Caco-2 (cell line): ENCODE results near the gene MIA3. TPM values are rescaled to one million over a fixed set of nuclear protein-coding genes. Genes with fewer than 3 reads are reported as not detected.

Experiments used
- BruUV-seq: library from RNA; stranded (reverse); fragments of 400-500 nt; replicated peaks from 2 replicates; lab custom pipeline; 2021; lab: Mats Ljungman, UMichigan
- CTCF ChIA-PET: fragments of 300-600 bp; sonication (Branson Sonifier 250); formaldehyde crosslinking; loops from one replicate; lab custom pipeline; 2022; ENCODE audit warnings: antibody characterized with exemption; lab: Charles Lee
- POLR2A ChIA-PET: fragments of 300-600 bp; sonication (Branson Sonifier 250); formaldehyde crosslinking; loops from one replicate; lab custom pipeline; 2022; ENCODE audit warnings: antibody characterized with exemption; lab: Charles Lee
- DNase-seq, 2 experiments: peaks; one replicate each; pipeline versions ENCODE4 v3.0.0 to v3.0.0-alpha.2; 2020 to 2022
- H3K27me3 ChIP-seq: replicated peaks from 2 replicates; pipeline ENCODE4 v1.6.0; 2011; ENCODE audit warnings: low read length; ENCODE audit not compliant: control insufficient read depth, insufficient read depth
- H3K36me3 ChIP-seq: 2 replicates; pipeline ENCODE4 v1.5.1; 2011; ENCODE audit warnings: low read length; ENCODE audit not compliant: control insufficient read depth, insufficient read depth
- H3K4me1 ChIP-seq: fragments of 250-450 bp; sonication (Bioruptor Pico); 2 replicates; pipeline ENCODE4 v1.5.1; 2020; ENCODE audit warnings: mild to moderate bottlenecking
- H3K4me3 ChIP-seq: 2 replicates; pipeline ENCODE4 v1.5.1; 2011; ENCODE audit warnings: low read depth, mild to moderate bottlenecking, control low read depth, low read length
- H3K9me3 ChIP-seq: fragments of 250-450 bp; sonication (Bioruptor Pico); 2 replicates; pipeline ENCODE4 v1.5.1; 2020; ENCODE audit warnings: mild to moderate bottlenecking, moderate library complexity
- H3K27ac Mint-ChIP-seq: one replicate; pipeline ENCODE4 v1.8.0; 2022; ENCODE audit warnings: mixed read lengths; ENCODE audit not compliant: unreplicated experiment
- H3K27me3 Mint-ChIP-seq: one replicate; pipeline ENCODE4 v1.8.0; 2022; ENCODE audit warnings: mixed read lengths; ENCODE audit not compliant: insufficient read depth, unreplicated experiment
- H3K36me3 Mint-ChIP-seq: one replicate; pipeline ENCODE4 v1.8.0; 2022; ENCODE audit warnings: mild to moderate bottlenecking, mixed read lengths; ENCODE audit not compliant: insufficient read depth, unreplicated experiment
- H3K4me1 Mint-ChIP-seq: one replicate; pipeline ENCODE4 v1.8.0; 2022; ENCODE audit warnings: low read depth, mixed read lengths; ENCODE audit not compliant: unreplicated experiment
- H3K4me3 Mint-ChIP-seq: one replicate; pipeline ENCODE4 v1.8.0; 2022; ENCODE audit warnings: mild to moderate bottlenecking, moderate library complexity, mixed read lengths; ENCODE audit not compliant: unreplicated experiment
- H3K9me3 Mint-ChIP-seq: one replicate; pipeline ENCODE4 v1.8.0; 2022; ENCODE audit warnings: mixed read lengths; ENCODE audit not compliant: unreplicated experiment
- intact Hi-C: fragments of 100-400 bp; cut with micrococcal nuclease; formaldehyde crosslinking; loops from one replicate; pipeline ENCODE4 v1.10.0; 2022; ENCODE audit not compliant: unreplicated experiment
- total RNA-seq: library from RNA; stranded (reverse); gene quantifications from 2 replicates; pipeline ENCODE4 v1.2.3, GENCODE V29; 2022
- TF ChIP-seq, protein P1 (sequence below), 2 experiments: fragments of 200-600 bp in 1 of 2; IDR thresholded peaks; 1 replicate in 1 of 2; 2 replicates in 1 of 2; pipeline versions ENCODE4 v1.5.1 to v1.8.0; 2011 to 2022; ENCODE audit warnings: antibody characterized with exemption in 1 of 2, control low read depth in 1 of 2, inconsistent platforms in 1 of 2, low read depth in 1 of 2, low read length in 1 of 2, mild to moderate bottlenecking in 1 of 2, moderate library complexity in 1 of 2; ENCODE audit not compliant: insufficient read depth in 1 of 2, severe bottlenecking in 1 of 2, unreplicated experiment in 1 of 2

The MIA3 gene
- total RNA-seq, 1 experiment from 2014 or later, result 56.0 TPM

DNA sequence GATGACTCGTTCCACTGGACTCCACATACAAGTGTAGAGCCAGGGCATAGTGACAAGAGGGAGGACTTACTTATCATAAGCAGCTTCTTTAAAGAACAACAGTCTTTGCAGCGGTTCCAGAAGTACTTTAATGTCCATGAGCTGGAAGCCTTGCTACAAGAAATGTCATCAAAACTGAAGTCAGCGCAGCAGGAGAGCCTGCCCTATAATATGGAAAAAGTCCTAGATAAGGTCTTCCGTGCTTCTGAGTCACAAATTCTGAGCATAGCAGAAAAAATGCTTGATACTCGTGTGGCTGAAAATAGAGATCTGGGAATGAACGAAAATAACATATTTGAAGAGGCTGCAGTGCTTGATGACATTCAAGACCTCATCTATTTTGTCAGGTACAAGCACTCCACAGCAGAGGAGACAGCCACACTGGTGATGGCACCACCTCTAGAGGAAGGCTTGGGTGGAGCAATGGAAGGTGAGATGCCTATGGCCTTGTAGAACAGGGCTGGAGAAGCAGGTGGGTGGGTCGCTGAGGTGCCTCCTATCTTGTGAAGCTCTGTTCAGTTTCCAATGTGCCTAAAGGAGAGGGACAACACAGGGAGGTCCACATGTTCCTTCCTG, 12.1 kb downstream of the MIA3 start:
- Mint-ChIP-seq H3K27ac (no peak overlapping the region), H3K4me1 (no peaks in the 10 kb centered on the region), H3K4me3 (no peak overlapping the region), H3K9me3 (no peaks in the 10 kb centered on the region), H3K36me3 (peaks cover 20% of the 10 kb centered on the region), H3K27me3 (no peaks in the 10 kb centered on the region)
- no TSS peak for BruUV-seq
- ChIA-PET POLR2A (no interaction called here), CTCF (no interaction called here)
- H3K4me3 ChIP-seq, result no peak overlapping the region
- DNase-seq, result no peak
- no peaks in the 10 kb centered on the region for H3K9me3 ChIP-seq
- no peaks in the 10 kb centered on the region; the same call in 1 of the 2 replicates for H3K36me3 ChIP-seq
- TF ChIP-seq, protein P1, sequence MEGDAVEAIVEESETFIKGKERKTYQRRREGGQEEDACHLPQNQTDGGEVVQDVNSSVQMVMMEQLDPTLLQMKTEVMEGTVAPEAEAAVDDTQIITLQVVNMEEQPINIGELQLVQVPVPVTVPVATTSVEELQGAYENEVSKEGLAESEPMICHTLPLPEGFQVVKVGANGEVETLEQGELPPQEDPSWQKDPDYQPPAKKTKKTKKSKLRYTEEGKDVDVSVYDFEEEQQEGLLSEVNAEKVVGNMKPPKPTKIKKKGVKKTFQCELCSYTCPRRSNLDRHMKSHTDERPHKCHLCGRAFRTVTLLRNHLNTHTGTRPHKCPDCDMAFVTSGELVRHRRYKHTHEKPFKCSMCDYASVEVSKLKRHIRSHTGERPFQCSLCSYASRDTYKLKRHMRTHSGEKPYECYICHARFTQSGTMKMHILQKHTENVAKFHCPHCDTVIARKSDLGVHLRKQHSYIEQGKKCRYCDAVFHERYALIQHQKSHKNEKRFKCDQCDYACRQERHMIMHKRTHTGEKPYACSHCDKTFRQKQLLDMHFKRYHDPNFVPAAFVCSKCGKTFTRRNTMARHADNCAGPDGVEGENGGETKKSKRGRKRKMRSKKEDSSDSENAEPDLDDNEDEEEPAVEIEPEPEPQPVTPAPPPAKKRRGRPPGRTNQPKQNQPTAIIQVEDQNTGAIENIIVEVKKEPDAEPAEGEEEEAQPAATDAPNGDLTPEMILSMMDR (IDR thresholded peaks at IDR 0.05; ENCODE audit: insufficient read depth in 1 of 2, low read depth in 1 of 2, low read length in 1 of 2, severe bottlenecking in 1 of 2, unreplicated experiment in 1 of 2), result no peak
- no peaks in the 10 kb centered on the region for H3K27me3 ChIP-seq
- intact Hi-C loops, result no loop called here
- no peaks in the 10 kb centered on the region for H3K4me1 ChIP-seq

DNA sequence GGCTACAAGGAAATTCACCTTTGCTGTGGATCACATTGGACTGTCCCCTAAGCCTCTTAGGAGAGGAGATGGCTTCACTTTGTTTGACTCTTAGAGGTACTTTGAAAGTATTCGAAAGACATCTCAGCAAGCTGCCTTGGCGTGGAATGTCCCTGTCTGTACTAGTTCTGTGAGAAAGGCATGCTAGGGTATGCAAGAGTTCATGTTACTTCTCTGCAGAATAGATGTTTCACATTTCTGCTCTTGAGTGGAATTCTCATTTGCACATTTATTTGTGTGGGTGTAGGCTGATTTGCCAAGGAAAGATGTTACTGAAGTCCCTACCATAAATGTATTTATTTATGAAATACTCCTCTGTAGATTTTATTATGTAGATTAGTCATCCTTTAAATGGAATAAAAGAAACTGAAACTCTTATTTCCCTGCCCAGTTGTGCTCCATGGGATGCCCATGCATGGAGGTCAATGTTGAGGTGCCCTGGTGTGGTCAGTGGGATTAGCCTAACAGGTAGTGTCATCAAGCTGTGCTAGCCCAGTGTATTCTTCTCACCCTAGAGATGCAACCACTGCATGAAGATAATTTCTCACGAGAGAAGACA, 13.8 kb downstream of the MIA3 start:
- H3K9me3 Mint-ChIP-seq, result no peaks in the 10 kb centered on the region
- ChIA-PET CTCF (no interaction called here), POLR2A (no interaction called here)
- no peaks in the 10 kb centered on the region for H3K4me1 Mint-ChIP-seq
- Histone ChIP-seq H3K4me3 (no peak overlapping the region), H3K9me3 (no peaks in the 10 kb centered on the region), H3K36me3 (no peaks in the 10 kb centered on the region; the same call in 1 of the 2 replicates), H3K4me1 (no peaks in the 10 kb centered on the region), H3K27me3 (no peaks in the 10 kb centered on the region)
- TF ChIP-seq, protein P1 (IDR thresholded peaks at IDR 0.05; ENCODE audit: insufficient read depth in 1 of 2, low read depth in 1 of 2, low read length in 1 of 2, severe bottlenecking in 1 of 2, unreplicated experiment in 1 of 2), result no peak
- H3K27ac Mint-ChIP-seq, result no peak overlapping the region
- H3K4me3 Mint-ChIP-seq, result no peak overlapping the region
- H3K27me3 Mint-ChIP-seq, result no peaks in the 10 kb centered on the region
- intact Hi-C loops, result no loop called here
- BruUV-seq, result no TSS peak
- no peak for DNase-seq
- peaks cover 22% of the 10 kb centered on the region for H3K36me3 Mint-ChIP-seq

DNA sequence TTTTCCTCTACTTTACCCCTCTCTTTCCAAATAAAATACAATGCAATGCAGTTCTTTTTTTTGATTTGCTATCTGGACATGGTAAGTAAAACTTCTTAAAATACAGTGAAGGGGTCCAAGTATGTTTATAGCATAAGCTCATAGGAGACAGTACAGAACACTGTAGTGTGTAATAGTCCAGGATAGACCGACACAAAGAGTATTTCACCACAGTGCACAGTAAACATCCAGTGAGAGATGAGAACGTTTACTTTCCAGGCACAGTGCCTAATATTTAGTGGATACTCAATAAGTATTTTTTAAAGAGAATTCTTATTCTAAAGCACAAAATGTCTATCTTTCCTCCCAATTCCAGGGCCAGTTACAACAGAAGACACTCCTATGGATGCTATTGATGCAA, 14.9 kb downstream of the MIA3 start:
- TF ChIP-seq, protein P1 (IDR thresholded peaks at IDR 0.05; ENCODE audit: insufficient read depth in 1 of 2, low read depth in 1 of 2, low read length in 1 of 2, severe bottlenecking in 1 of 2, unreplicated experiment in 1 of 2), result no peak
- Histone ChIP-seq H3K4me1 (no peaks in the 10 kb centered on the region), H3K9me3 (no peaks in the 10 kb centered on the region), H3K36me3 (no peaks in the 10 kb centered on the region; the same call in 1 of the 2 replicates), H3K27me3 (no peaks in the 10 kb centered on the region), H3K4me3 (no peak overlapping the region)
- Mint-ChIP-seq H3K36me3 (peaks cover 24% of the 10 kb centered on the region), H3K27ac (no peak overlapping the region), H3K4me1 (no peaks in the 10 kb centered on the region), H3K27me3 (no peaks in the 10 kb centered on the region), H3K4me3 (no peak overlapping the region), H3K9me3 (no peaks in the 10 kb centered on the region)
- ChIA-PET CTCF (no interaction called here), POLR2A (no interaction called here)
- intact Hi-C loops, result no loop called here
- DNase-seq, result no peak
- no TSS peak for BruUV-seq
